Panc1 (cell line): Measurements from ENCODE around the gene CIB4. TPM values are rescaled to one million over a fixed set of nuclear protein-coding genes. Genes with fewer than 3 reads are reported as not detected.

Experiments used
- ATAC-seq: fragments of 200-7000 bp; cut with Tn5 transposase; 2 replicates; pipeline ENCODE4 v1.9.1; 2020; ENCODE audit warnings: mild to moderate bottlenecking, moderate library complexity
- Bru-seq: library from RNA; stranded (reverse); fragments of 400-500 nt; gene quantifications from one replicate; lab custom pipeline; 2021; lab: Mats Ljungman, UMichigan
- BruChase-seq, 2 experiments: library from RNA; stranded (reverse); fragments of 400-500 nt; gene quantifications; one replicate each; lab custom pipeline; 2021; lab: Mats Ljungman, UMichigan
- BruUV-seq: library from RNA; stranded (reverse); fragments of 400-500 nt; replicated peaks from 2 replicates; lab custom pipeline; 2021; lab: Mats Ljungman, UMichigan
- CTCF ChIA-PET: fragments of 300-600 bp; sonication (Branson Sonifier 250); formaldehyde crosslinking; loops from one replicate; lab custom pipeline; 2022; ENCODE audit warnings: antibody characterized with exemption; lab: Charles Lee
- POLR2A ChIA-PET: fragments of 300-600 bp; sonication (Branson Sonifier 250); formaldehyde crosslinking; loops from one replicate; lab custom pipeline; 2022; ENCODE audit warnings: antibody characterized with exemption; lab: Charles Lee
- DNase-seq: peaks from one replicate; pipeline ENCODE4 v3.0.0-alpha.2; 2010; ENCODE audit warnings: low read depth, low spot score
- H3K27ac ChIP-seq: 2 replicates; pipeline ENCODE4 v1.5.1; 2011; ENCODE audit warnings: mild to moderate bottlenecking, low read length, inconsistent platforms
- H3K27me3 ChIP-seq: fragments of 200-500 bp; sonication (Bioruptor generic); 2 replicates; pipeline ENCODE4 v1.6.0; 2014; ENCODE audit warnings: low read length, inconsistent platforms; ENCODE audit not compliant: control insufficient read depth, insufficient read depth
- H3K36me3 ChIP-seq: fragments of 200-500 bp; sonication (Bioruptor generic); 2 replicates; pipeline ENCODE4 v1.5.1; 2014; ENCODE audit warnings: inconsistent platforms, mild to moderate bottlenecking, low read length, moderate library complexity; ENCODE audit not compliant: control insufficient read depth, insufficient read depth
- H3K4me1 ChIP-seq: 2 replicates; pipeline ENCODE4 v1.5.1; 2011; ENCODE audit warnings: inconsistent platforms, mild to moderate bottlenecking, low read length, moderate library complexity; ENCODE audit not compliant: control insufficient read depth, insufficient read depth
- H3K4me3 ChIP-seq, 2 experiments: 2 replicates each; pipeline ENCODE4 v1.5.1; 2011 to 2012; ENCODE audit warnings: low read depth in 2 of 2, low read length in 2 of 2, mild to moderate bottlenecking in 2 of 2, inconsistent platforms in 1 of 2, moderate library complexity in 1 of 2
- H3K9me3 ChIP-seq: fragments of 200-500 bp; sonication (Bioruptor generic); 2 replicates; pipeline ENCODE4 v1.5.1; 2014; ENCODE audit warnings: low read depth, mild to moderate bottlenecking, inconsistent platforms, low read length, moderate library complexity; ENCODE audit not compliant: control insufficient read depth, insufficient read depth
- CTCF ChIP-seq: fragments of 450-650 bp; IDR thresholded peaks from 2 replicates; pipeline ENCODE4 v1.5.1; 2017; ENCODE audit warnings: mild to moderate bottlenecking
- POLR2AphosphoS5 ChIP-seq: IDR thresholded peaks from 2 replicates; pipeline ENCODE4 v1.6.1; 2012; ENCODE audit warnings: mild to moderate bottlenecking, low read depth, low read length, moderate library complexity
- SIN3A ChIP-seq: IDR thresholded peaks from 2 replicates; pipeline ENCODE4 v1.6.1; 2012; ENCODE audit warnings: low read depth, mild to moderate bottlenecking, low read length, moderate library complexity, borderline replicate concordance; ENCODE audit not compliant: insufficient read depth
- TCF7L2 ChIP-seq: IDR thresholded peaks from 2 replicates; pipeline ENCODE4 v1.6.1; 2011; ENCODE audit warnings: mild to moderate bottlenecking, low read depth, low read length, inconsistent platforms
- in situ Hi-C: cut with HindIII; loops from 2 replicates; pipeline ENCODE4 v1.10.0; 2016; ENCODE audit warnings: low sequenced_read_pairs, low pct_unique_long_range_greater_than_20kb
- intact Hi-C: fragments of 100-400 bp; cut with micrococcal nuclease; formaldehyde crosslinking; loops from one replicate; pipeline ENCODE4 v1.10.0; 2022; ENCODE audit not compliant: unreplicated experiment
- long read RNA-seq: library from polyadenylated mRNA; unstranded; transcript quantifications from one replicate; pipeline ENCODE4 v2.0.0, GENCODE V29; 2021; ENCODE audit not compliant: unreplicated experiment
- polyA plus RNA-seq: library from polyadenylated mRNA; unstranded; fragments of >200 nt; gene quantifications from one replicate; pipeline ENCODE4 v1.2.1, GENCODE V29; 2012; ENCODE audit warnings: missing spikeins; ENCODE audit not compliant: insufficient read length
- total RNA-seq: library from RNA; stranded (reverse); gene quantifications from one replicate; pipeline ENCODE4 v1.2.1, GENCODE V29; 2021; ENCODE audit not compliant: unreplicated experiment
- TF ChIP-seq, protein P1 (sequence below), 2 experiments: IDR thresholded peaks; 2 replicates each; pipeline ENCODE4 v1.6.1; 2011 to 2012; ENCODE audit warnings: low read depth in 2 of 2, control low read depth in 1 of 2, low read length in 1 of 2, mild to moderate bottlenecking in 1 of 2, moderate library complexity in 1 of 2; ENCODE audit not compliant: insufficient read depth in 1 of 2

Gene CIB4
- total RNA-seq (0.33 TPM), Bru-seq, nascent RNA (percentile 15 among the genes with signal in this experiment), BruChase-seq, experiment 1, labeled RNA remaining after a 2-hour chase (percentile 15 among the genes with signal in this experiment), BruChase-seq, experiment 2, labeled RNA remaining after a 6-hour chase (percentile 5 among the genes with signal in this experiment)
- not detected for polyA plus RNA-seq
- long read RNA-seq, result 0 reads

GRCh38 chr2:26640781-26641564 lies at the start of gene CIB4:
CIB4 (minus strand) TSS chr2:26641366; CDS start chr2:26641314, 52 bp downstream.
- no peak within 1 kb of the TSS for H3K4me3 ChIP-seq
- intact Hi-C loops (no loop called here), in situ Hi-C loops (no loop called here)
- BruUV-seq, result no TSS peak
- H3K27me3 ChIP-seq, result 0 out of 2 replicates have a peak, but pooled peaks cover 2% of the 10 kb centered on the region
- no peaks in the 10 kb centered on the region for H3K9me3 ChIP-seq
- H3K36me3 ChIP-seq, result no peaks in the 10 kb centered on the region
- TF ChIP-seq TCF7L2 (no peak), POLR2AphosphoS5 (no peak), SIN3A (no peak)
- DNase-seq, result no peak
- ATAC-seq, result no peak
- ChIA-PET CTCF (interaction anchor here (0.6 kb wide), 1 partner anchor 71 kb away, joined by 3 read pairs; no protein-coding TSS in a partner anchor), POLR2A (interaction anchor here (0.5 kb wide), 1 partner anchor 95 kb away, joined by 16 read pairs; no protein-coding TSS in a partner anchor)
- no peak within 1 kb of the TSS for H3K27ac ChIP-seq
- H3K4me1 ChIP-seq, result no peaks in the 10 kb centered on the region

GRCh38 chr2:26687801-26688200 lies 46.6 kb upstream of the CIB4 start:
- BruUV-seq, result no TSS peak
- Histone ChIP-seq H3K27me3 (peaks cover 6% of the 10 kb centered on the region), H3K36me3 (no peaks in the 10 kb centered on the region), H3K4me1 (no peaks in the 10 kb centered on the region), H3K9me3 (no peaks in the 10 kb centered on the region), H3K27ac (no peak overlapping the region), H3K4me3 (no peak overlapping the region)
- DNase-seq, result no peak
- in situ Hi-C loops (no loop called here), intact Hi-C loops (no loop called here)
- TF ChIP-seq, protein P1, sequence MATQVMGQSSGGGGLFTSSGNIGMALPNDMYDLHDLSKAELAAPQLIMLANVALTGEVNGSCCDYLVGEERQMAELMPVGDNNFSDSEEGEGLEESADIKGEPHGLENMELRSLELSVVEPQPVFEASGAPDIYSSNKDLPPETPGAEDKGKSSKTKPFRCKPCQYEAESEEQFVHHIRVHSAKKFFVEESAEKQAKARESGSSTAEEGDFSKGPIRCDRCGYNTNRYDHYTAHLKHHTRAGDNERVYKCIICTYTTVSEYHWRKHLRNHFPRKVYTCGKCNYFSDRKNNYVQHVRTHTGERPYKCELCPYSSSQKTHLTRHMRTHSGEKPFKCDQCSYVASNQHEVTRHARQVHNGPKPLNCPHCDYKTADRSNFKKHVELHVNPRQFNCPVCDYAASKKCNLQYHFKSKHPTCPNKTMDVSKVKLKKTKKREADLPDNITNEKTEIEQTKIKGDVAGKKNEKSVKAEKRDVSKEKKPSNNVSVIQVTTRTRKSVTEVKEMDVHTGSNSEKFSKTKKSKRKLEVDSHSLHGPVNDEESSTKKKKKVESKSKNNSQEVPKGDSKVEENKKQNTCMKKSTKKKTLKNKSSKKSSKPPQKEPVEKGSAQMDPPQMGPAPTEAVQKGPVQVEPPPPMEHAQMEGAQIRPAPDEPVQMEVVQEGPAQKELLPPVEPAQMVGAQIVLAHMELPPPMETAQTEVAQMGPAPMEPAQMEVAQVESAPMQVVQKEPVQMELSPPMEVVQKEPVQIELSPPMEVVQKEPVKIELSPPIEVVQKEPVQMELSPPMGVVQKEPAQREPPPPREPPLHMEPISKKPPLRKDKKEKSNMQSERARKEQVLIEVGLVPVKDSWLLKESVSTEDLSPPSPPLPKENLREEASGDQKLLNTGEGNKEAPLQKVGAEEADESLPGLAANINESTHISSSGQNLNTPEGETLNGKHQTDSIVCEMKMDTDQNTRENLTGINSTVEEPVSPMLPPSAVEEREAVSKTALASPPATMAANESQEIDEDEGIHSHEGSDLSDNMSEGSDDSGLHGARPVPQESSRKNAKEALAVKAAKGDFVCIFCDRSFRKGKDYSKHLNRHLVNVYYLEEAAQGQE (IDR thresholded peaks at IDR 0.05; ENCODE audit: insufficient read depth in 1 of 2, low read depth in 2 of 2, low read length in 1 of 2), result no peak
- TF ChIP-seq POLR2AphosphoS5, result no peak
- TF ChIP-seq CTCF, result no peak
- no peak for TF ChIP-seq TCF7L2
- TF ChIP-seq SIN3A, result no peak
- ChIA-PET CTCF (no interaction called here), POLR2A (no interaction called here)
- no peak for ATAC-seq
